Uterus (tissue), 2 donors: Measurements from ENCODE around the gene YBEY.

Experiments
- POLR2A ChIP-seq, 2 donors: fragments of 450-650 bp; IDR thresholded peaks; one replicate each; pipeline ENCODE4 v1.6.1; 2016; ENCODE audit warnings: antibody characterized with exemption in 2 of 2, mild to moderate bottlenecking in 1 of 2, moderate library complexity in 1 of 2
- TF ChIP-seq, protein P1 (sequence below), 4 experiments: fragments of 200-600 bp in 2 of 4; fragments of 450-650 bp in 2 of 4; sonication (generic) in 2 of 4; IDR thresholded peaks; one replicate each; pipeline ENCODE4 v1.5.1; 2016 to 2019; ENCODE audit warnings: antibody characterized with exemption in 4 of 4, mild to moderate bottlenecking in 2 of 4, moderate library complexity in 1 of 4

DNA sequence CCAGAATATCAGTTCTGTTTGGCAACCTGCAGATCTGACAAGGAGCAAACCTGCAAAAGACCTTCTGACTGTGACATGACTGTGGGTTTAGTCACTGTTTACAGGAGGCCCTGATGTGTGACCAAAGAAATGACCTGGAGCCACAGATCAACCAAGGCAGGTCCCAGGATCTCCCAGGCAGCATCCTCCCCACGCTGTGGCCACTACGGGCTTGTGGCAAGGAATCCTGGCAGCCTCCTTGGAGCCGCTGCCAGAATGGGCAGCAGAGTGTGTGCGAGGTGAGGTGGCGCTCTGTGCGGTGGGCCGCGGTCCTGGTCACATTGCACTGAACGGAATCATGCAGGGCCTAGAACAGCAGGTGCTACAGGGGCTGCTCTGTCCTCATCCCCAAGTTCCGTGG lies 16.7 kb upstream of the YBEY start:
- TF ChIP-seq, protein P1, sequence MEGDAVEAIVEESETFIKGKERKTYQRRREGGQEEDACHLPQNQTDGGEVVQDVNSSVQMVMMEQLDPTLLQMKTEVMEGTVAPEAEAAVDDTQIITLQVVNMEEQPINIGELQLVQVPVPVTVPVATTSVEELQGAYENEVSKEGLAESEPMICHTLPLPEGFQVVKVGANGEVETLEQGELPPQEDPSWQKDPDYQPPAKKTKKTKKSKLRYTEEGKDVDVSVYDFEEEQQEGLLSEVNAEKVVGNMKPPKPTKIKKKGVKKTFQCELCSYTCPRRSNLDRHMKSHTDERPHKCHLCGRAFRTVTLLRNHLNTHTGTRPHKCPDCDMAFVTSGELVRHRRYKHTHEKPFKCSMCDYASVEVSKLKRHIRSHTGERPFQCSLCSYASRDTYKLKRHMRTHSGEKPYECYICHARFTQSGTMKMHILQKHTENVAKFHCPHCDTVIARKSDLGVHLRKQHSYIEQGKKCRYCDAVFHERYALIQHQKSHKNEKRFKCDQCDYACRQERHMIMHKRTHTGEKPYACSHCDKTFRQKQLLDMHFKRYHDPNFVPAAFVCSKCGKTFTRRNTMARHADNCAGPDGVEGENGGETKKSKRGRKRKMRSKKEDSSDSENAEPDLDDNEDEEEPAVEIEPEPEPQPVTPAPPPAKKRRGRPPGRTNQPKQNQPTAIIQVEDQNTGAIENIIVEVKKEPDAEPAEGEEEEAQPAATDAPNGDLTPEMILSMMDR (IDR thresholded peaks at IDR 0.05): no peak
- no peak for TF ChIP-seq POLR2A (IDR thresholded peaks at IDR 0.05)
